ENCODE results near the gene NFE2L3. TPM values are rescaled to one million over a fixed set of nuclear protein-coding genes. Genes with fewer than 3 reads are reported as not detected.

The NFE2L3 gene
- total and polyA plus RNA-seq, 2 of the 8 experiments (the other 6 are each of a cell fraction or from before 2014, with no cell fraction given) = 64.9 to 76.5 TPM

- H3K36me3 ChIP-seq (ENCODE audit: control insufficient read depth in 2 of 4, insufficient read depth in 4 of 4, low read length in 3 of 4) = no peaks in the 10 kb centered on the region; a peak in 1 of 8 replicates
- FAIRE-seq (no peak), DNase-seq (ENCODE audit: low read depth in 1 of 2, low spot score in 2 of 2) (no peak)
- H3K18ac ChIP-seq (ENCODE audit: extremely low read depth, low read length) = no peak overlapping the region
- WGBS, 2 experiments (ENCODE audit: extremely low coverage in 1 of 2, insufficient coverage in 1 of 2, insufficient read length in 1 of 2, insufficient replicate concordance in 2 of 2, low coverage in 1 of 2, low lambda C conversion rate in 2 of 2, missing lambda C conversion rate in 1 of 2) = 91% methylated on average over 6 of the region's 6 CpGs; no CpG with 5 or more reads in 1 of the 2 experiments
- H3K9me3 ChIP-seq (ENCODE audit: insufficient read depth in 2 of 2, low read depth in 1 of 2, low read length in 1 of 2) = 0 out of 4 replicates have a peak, but pooled peaks cover 0 to 5% of the 10 kb centered on the region in 2 experiments
- POLR2A ChIA-PET (ENCODE audit: partially characterized antibody) = interaction anchor here (1.3 to 2.1 kb wide), 3 partner anchors 8 to 60 kb away, joined by 3 to 8 read pairs (median 4); no protein-coding TSS in a partner anchor
- H2BK12ac ChIP-seq (ENCODE audit: low read depth, low read length) = no peak overlapping the region
- H3K56ac ChIP-seq (replicated peaks; ENCODE audit: insufficient read length, low read depth, low read length) = no peak overlapping the region
- no peak overlapping the region for H2AFZ ChIP-seq (ENCODE audit: low read length)
- no peak overlapping the region for H2BK15ac ChIP-seq (ENCODE audit: low read length)
- H2BK20ac ChIP-seq (ENCODE audit: low read length) = no peak overlapping the region
- H3K79me2 ChIP-seq (ENCODE audit: control insufficient read depth in 1 of 2, insufficient read depth in 2 of 2, low read length in 2 of 2) = no peaks in the 10 kb centered on the region
- H3K23ac ChIP-seq (ENCODE audit: insufficient read length) = no peak overlapping the region
- H4K20me1 ChIP-seq (replicated peaks in 1 of 2; ENCODE audit: control insufficient read depth in 1 of 2, insufficient read depth in 2 of 2, low read length in 2 of 2) = no peaks in the 10 kb centered on the region
- H3K4me1 ChIP-seq (replicated peaks in 1 of 4; ENCODE audit: control insufficient read depth in 3 of 4, insufficient read depth in 4 of 4, low read length in 3 of 4) = no peaks in the 10 kb centered on the region
- no peak overlapping the region for H4K91ac ChIP-seq (replicated peaks; ENCODE audit: insufficient read length, low read length)
- no peak overlapping the region for H2AK5ac ChIP-seq (ENCODE audit: low read depth, low read length)
- no peak overlapping the region for H3K4ac ChIP-seq (replicated peaks; ENCODE audit: insufficient read length, low read depth, low read length)
- H3K14ac ChIP-seq (ENCODE audit: insufficient read length) = no peak overlapping the region
- H2BK5ac ChIP-seq (ENCODE audit: low read depth, low read length) = no peak overlapping the region
- H3K23me2 ChIP-seq (ENCODE audit: low read depth, low read length) = no peaks in the 10 kb centered on the region
- H2BK120ac ChIP-seq (replicated peaks; ENCODE audit: low read depth, low read length) = no peak overlapping the region
- no peak overlapping the region for H4K5ac ChIP-seq (ENCODE audit: insufficient read length, low read depth, low read length)
- no peak overlapping the region for H3K27ac ChIP-seq (ENCODE audit: low read depth, low read length)
- H3K4me3 ChIP-seq (ENCODE audit: extremely low read depth in 1 of 4, insufficient read depth in 2 of 4, low read depth in 3 of 4, low read length in 4 of 4) = no peak overlapping the region
- H3K4me2 ChIP-seq (ENCODE audit: insufficient read depth in 1 of 2, low read depth in 2 of 2, low read length in 2 of 2) = no peak overlapping the region
- no peaks in the 10 kb centered on the region; a peak in 1 of 7 replicates for H3K27me3 ChIP-seq (replicated peaks in 1 of 4; ENCODE audit: control insufficient read depth in 3 of 4, extremely low read depth in 1 of 4, insufficient read depth in 3 of 4, low read length in 3 of 4)
- no peak overlapping the region for H4K8ac ChIP-seq (ENCODE audit: extremely low read depth, insufficient read depth, low read length)
- no peaks in the 10 kb centered on the region for H3K79me1 ChIP-seq (ENCODE audit: low read depth, low read length)
- no peak overlapping the region for H3K9ac ChIP-seq (replicated peaks in 1 of 4; ENCODE audit: extremely low read depth in 1 of 4, low read depth in 3 of 4, low read length in 3 of 4)
- CTCF ChIA-PET (ENCODE audit: partially characterized antibody) = interaction anchor here (1.4 to 2.5 kb wide), 3 partner anchors 15 to 39 kb away, joined by 4 to 11 read pairs (median 8); no protein-coding TSS in a partner anchor
- no peak for TF ChIP-seq BRCA1 (IDR thresholded peaks at IDR 0.05; ENCODE audit: low read depth, low read length)
- TF ChIP-seq NANOG (IDR thresholded peaks at IDR 0.05; ENCODE audit: insufficient read depth, low read depth, low read length, poor library complexity, severe bottlenecking) = no peak
- no peak for TF ChIP-seq TAF1 (IDR thresholded peaks at IDR 0.05; ENCODE audit: low read depth, low read length)
- TF ChIP-seq PHF8 (conservative IDR thresholded peaks at IDR 0.05; ENCODE audit: low read depth, low read length) = no peak
- TF ChIP-seq USF2 (IDR thresholded peaks at IDR 0.05; ENCODE audit: low read length) = no peak
Observed at GRCh38 chr7:26127411-26127810, 24.6 kb upstream of the NFE2L3 start.
